Activated CD4-positive, alpha-beta T cell treated with anti-CD3 and anti-CD28 coated beads, Interleukin-2, amount 50 U/mL, for 16 hours (primary cell): ENCODE measurements around the gene FHOD3.

Experiments
- DNase-seq: peaks from one replicate; pipeline ENCODE4 v3.0.0-alpha.2; 2020

Gene FHOD3

DNA sequence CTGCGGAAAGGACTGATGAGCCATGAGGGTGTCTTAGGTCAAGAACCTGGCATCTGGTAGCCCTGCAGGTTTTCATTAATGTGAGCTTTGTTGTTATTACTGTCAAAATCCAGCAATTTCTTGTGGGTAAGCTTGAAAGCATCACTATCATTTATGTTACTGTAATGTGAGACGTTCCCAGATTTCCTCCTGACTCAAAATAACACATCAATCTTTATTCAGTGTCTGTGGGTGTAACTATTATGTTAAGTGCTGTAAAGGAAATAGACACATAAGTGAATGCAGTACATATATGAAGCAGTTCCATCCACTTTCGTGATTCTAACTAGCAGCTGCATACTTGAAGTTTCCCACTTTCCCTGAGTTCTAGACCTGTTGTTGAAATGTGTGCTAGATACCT lies 89.8 kb downstream of the FHOD3 start:
- no peak for DNase-seq

DNA sequence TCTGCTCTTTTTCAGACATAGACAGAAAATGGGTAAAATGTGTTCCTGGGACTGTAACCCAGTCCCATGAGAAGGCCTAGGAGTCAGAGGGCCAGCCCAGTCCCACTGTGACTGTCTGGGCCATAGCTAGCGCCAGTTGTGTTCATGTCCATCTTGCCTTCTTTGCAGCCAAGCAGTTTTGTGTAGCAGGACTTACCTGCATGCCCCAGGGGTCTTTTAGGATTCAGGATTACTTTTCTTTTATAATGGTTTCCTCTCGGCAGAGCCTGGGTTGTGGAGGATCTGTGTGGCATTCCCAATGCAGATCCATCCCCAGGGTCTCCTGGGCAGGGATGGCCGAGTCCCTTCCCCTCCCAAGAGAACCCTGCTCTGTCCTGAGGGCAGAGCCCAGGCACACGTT lies 90.8 kb downstream of the FHOD3 start:
- DNase-seq = no peak

DNA sequence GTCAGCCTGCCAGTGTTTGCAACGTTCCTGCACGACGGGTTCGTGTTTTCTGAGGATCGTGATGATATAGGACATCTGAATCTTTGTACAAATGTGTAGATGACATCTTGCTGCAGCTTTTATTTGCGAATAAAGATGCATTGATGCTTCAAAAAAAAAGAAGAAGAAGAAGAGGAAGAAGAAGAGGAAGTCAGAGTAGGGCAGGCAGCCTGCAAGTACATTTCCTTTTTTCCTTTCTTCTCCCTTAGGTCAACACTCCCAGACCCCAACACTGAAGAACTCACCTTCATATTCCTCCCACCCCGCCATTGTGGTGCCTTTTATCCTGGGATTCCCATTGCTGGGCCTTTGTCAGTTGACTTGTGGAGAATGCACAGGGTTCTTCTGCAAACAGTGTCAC lies 91.5 kb downstream of the FHOD3 start:
- no peak for DNase-seq

DNA sequence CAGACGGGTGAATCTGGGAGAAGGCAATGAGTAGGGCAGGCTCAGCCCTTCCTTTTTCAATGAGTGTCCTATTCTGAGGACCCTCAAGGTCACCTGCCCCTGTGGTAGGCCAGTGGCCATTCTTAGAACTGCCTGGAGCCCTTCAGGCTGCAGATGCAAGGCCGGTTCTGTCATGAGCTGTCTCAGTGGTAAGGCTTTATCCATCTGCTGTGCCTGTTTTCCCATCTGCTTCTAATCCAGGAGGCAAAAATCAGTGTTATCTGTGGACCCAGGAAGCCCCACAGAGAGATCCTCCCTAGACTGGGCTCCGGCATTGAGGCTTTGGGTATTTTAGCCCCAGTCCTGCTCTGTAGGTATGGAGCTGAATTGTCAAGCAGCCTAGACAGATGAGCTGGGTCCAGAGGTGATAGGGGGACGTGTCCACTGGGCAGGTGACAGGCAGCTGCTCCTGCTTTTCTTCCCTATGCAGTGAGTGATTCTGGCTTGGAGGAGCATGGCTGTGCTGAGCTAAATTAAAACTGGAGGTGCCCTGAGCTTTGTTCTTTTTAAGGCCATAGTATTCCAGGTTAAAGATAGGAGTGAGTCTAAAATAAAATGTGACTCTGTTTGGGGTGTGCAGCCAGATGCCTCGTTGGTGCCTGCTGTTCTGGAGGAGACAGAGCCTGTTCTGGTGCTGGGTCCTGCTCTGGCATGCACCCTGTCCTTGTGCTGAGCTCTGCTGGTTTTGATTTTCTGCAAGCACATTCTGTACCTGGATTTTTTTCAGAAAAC lies 92.5 kb downstream of the FHOD3 start:
- no peak for DNase-seq

DNA sequence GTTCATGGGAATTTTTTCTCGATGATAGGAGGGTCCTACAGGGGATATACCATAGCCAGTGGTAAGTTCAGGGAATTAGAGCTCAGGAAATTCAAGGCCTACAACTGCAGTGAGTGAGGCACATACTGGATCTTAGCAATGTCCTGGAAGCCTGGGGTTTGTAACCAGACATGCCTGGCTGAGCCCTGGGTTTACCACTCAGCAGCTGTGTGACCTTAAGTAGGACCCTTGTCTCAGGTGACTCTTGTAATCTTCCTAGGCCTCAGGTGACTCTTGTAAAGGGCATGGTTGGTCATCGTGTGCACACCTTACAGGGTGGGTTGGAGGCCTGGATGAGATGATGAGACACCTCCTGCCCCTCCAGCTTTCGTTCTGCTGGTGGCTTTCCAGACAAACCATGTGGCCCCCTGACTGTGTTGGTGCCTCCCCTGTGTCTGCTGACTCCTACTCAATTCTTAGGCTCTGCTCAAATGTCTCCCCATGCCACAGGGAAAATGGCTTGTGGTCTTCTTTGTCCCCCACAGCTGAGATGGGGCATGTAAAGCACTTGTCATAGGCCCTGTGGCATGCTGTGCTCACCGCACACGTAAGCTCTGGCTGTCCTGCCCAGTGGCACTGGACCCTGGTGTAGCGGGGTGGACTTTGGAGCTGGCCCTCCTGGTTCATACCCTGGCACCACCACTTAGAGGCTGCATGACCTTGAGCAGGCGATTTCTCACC lies 94.1 kb downstream of the FHOD3 start:
- no peak for DNase-seq

DNA sequence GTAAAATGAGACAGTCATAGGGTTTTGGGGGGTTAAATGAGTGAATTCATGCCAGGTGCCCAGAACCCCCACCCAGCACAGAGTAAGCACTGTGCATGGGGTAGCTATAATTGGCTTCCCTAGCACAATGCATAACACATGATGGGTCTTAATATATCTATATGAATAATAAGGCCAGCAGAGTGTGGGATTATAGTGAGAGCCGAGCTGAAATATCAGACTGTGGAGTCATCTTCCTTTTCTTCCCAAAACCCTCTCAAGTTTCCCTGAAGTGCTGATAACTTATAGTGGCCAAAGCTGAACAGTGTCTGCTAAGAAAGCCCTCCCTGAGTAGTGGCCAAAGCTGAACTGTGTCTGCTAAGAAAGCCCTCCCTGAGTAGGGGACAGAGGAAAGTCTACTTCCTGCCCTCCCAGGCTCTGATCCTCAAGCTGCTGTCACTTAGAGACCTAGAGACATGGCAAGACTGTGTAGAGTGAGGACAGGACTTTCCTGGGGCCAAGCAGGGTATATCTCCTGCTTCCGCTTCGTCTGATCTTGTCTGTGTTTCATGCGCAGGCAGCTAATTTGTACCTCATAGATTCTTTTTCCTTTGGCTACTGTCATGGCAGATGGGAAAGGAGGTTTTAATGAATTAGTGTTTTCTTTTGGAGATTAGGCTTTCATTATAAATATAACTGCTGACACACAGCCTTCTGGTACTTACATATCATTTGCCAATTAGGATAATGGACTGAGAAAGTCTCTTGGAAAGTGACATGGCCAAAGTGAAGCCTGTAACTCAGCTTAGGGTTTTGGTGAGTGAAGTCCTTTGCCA lies 94.9 kb downstream of the FHOD3 start:
- no peak for DNase-seq

DNA sequence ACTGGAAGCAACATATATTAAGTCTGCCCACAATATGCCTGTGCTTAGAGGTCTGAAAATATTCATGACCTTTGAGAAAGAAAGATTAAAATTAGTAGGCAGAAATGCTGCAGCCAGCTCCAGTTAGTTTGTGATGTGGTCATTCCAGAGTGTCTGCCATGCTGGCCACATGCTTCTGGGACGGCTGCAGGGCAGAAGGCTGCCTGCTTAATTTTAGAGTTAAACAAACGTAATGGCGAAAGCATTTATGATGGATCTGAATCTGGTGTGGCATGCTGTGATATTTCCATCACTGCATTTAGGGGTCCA lies 95.4 kb downstream of the FHOD3 start:
- no peak for DNase-seq

DNA sequence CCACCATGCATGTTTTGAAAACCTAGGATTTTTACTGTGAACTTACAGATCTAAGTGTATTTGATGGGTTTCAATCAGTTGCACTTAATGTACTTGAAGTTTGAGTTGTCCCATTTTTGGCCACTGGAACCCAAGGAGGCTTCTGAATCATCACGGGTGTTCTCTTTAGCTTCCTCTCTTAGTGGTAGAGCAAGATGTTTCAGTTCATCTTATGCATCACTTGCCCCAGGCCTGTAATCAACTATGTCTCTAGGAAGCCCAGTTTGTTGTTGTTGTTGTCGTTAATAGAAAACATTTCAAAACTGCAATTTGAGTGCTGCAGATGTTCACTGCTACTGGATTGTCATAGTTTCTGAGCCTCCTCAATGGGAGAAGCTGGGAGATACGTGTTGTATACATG lies 97.0 kb downstream of the FHOD3 start:
- DNase-seq = no peak

DNA sequence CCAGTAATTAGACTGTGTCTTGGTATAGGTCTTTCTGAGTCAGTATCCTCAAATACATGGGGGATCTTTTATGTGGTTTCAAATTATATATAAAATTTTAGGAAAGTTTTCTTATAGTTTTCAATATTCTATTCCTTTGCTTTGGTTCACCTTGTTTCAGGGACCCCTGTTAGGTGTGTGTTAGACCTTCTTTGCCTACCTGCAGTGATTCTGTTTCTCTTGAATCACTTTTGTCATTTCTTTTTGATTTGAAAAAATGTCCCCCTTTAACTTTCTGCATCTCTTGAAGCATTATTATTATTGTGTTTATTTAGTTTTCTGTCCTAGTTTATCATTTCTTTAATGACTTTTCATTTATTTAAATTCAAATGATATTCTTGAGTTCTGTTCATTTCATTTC lies 98.7 kb downstream of the FHOD3 start:
- DNase-seq = no peak

DNA sequence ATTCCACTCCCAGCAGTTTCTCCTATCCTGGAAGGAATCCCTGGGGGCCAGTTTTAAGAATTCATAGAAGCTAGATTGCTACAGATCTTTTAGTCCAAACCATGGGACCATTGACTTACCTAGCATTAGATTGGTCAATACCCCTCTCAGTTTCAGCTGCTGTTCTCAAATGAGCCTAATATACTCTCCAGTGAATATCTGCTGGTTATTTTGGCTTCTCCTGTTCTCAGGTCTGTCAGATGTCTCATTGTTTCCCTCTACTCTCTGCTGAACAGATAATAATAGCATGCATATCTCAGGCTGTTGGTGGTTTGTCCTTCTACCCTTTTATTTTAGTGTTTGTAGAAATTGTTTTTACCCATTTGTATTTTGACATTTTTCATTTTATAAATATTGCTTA lies 99.5 kb downstream of the FHOD3 start:
- no peak for DNase-seq

DNA sequence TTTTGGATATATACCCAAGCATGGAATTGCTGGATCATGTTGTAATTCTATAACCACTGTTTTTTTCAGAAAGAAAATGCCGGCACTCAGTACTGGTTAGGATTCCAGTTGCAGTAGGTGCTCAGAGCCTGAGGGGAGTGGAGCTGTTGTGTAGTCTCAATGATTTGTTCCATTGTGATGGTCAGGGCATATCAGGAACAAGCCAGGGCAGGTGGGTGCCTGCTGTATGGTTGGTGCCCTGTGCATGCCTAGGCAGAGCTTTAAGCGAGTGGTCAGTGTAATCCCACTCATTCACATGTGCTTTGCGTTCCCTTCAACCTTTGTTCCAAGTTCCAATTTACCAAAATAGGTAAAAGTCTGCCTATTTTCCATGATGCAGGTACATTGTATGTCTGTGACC lies 100.9 kb downstream of the FHOD3 start:
- DNase-seq = no peak

DNA sequence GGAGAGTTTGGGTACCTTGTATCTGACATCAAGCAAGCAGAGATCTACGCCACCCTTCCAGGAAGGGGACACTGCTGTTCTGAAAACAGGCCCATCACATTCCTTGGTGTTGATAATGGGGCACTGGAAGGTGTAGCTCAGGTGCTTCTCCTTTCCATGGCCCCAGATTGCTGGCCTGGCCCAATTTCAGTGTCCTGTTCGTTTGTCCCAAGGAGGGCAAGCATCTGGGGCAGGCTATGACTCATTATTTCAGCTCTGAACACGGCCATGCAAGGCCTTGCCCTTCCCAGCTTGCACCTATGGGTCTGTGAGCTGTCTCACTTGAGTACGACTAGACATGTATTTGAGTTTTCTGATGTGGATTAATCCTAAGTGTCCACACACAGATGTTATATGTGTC lies 101.5 kb downstream of the FHOD3 start:
- DNase-seq = no peak

DNA sequence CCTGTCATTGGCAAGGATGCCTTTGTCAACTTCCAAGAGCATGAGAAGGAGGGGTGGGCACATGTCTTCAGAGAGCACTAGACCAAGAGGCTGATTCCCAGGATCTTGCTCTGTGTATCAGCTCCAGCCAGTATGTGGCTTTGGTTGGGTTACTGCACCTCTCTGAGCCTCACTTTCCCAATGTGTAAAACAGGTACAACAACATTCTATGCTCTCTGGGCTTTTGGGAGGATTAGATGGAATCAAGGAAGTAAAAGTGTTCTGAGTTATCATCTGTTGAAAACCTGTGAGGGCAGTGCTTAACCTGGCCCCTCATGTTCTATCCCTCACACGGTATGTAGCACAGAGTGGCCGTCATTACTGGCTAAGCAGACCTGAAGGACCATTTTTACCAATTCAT lies 103.9 kb downstream of the FHOD3 start:
- no peak for DNase-seq

DNA sequence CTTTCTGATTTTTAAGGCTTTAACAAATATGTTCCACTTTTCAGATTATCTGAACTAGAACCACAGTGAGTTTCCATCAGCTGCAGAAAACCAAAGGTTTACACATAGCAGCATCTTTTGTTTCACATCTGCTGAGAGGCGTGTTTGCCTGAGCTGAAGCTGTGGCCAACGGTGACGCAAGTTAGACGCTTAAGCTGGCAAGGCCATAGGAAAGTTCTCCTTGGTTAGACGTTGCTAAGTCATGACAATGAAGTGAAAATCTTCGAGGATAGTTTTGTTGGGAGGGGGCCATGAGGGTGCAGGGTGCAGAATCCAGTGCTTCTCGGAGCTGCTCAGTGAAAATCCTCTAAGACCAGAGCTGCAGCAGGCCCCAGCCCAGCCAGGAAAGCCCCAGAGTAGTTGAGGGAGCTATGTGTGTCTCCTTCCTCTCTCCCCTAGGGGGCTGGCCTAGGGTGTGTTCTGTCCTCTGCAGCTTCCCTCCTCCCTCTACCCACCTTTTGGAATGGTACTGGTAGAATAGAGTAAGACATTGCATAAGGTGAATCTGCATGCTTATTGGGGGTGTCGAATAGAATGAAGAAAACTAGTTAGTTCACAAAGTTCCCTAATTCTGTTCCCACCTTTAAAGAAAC lies 105.4 kb downstream of the FHOD3 start:
- DNase-seq = no peak

DNA sequence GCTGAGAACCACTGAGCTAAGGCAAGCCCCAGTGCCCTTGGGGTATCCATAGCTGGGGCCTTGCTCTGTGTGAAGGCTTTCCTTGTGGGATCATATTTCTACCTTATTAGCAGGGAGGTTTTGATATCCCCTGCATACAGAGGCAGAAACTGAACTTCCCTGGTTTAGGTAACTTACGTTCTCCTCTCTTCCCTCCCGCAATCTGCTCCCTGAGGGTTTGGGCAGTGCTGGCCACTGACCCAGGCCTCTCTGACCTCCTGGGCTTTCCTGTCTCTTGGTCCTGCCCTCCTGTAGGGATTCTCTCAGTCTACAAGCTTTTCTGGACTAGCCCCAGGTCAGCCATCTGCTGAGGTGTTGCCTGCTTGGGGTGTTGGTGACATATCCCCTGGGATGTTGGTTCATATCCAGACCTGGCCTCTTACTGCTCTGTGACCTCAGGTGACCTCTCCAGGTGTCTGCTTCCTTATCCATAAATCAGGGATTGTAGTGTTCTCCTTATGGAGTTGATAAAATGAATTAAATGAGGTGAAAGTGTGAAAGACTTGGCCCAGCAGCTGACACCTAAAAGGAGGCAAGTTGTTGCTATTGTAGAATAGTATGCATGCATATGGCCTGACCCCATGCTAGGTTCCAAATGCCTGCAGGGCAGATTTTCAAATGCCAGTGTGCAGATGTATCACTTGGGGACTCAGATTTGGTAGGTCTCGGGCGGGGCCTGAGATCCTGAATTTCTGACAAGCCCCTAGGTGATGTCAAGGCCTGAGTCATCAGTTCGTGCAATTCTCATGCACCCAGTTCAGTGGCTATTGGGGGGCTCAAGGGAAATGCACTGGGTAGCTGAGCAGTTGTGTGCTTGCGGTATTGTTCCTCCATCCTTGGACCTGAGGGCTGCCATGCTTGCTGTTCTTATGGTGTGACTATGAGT lies 106.6 kb downstream of the FHOD3 start:
- DNase-seq = no peak

DNA sequence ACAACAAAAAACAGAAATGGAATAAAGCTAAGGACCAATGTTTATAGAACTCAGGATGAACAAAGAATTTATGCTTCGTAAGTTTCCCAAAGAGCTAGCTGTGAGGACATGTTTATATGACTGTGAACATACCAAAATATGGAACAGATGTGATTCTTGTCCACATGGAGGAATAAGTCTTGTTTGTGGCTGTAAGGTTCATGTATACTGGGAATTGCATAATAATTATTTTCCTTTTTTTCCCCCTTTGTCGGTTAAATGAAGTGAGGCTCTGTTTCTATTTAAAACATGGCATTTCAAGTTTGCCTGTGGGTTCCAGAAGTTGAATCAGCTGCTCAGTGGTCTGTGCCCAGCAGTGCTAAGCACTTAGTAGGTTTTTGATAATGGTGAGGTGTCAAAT lies 108.1 kb downstream of the FHOD3 start:
- DNase-seq = no peak

DNA sequence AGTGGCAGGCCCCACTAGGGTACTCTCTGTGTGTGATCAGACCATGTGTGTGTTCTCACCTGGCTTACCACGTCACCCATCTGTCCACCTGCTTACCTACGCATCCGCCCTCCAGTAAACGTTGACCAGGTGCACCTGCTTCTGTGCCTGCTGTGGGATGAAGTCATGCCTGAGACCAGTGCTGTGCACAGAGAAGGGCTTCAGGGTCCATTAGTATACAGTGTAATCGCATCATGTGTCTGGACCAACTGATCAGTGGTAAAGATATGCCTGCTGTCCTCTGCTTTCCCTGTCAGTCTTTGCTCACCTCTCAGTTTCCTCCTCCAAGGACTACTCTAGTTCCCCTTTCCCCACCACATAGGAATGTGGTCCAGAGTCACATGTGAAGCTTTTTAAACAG lies 109.3 kb downstream of the FHOD3 start:
- no peak for DNase-seq

DNA sequence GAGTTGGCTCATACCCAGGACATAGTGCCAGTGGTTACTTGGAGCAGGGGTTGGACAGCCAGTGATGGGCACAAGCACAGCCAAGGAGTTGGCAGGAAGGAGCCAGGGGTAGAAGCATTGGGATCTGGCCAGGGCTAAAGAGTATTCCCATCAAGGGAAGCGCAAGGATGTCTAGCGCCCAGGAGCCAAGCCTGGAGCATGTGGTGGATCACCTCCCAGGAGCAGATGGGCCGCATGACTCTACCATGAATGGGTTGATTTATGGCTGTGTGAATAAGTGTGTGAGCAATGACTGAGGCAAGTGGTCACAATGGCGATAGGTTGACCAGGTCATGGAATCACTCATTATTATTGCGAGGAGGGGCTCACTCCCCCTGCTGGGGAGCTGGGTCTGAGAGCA lies 111.1 kb downstream of the FHOD3 start:
- no peak for DNase-seq

DNA sequence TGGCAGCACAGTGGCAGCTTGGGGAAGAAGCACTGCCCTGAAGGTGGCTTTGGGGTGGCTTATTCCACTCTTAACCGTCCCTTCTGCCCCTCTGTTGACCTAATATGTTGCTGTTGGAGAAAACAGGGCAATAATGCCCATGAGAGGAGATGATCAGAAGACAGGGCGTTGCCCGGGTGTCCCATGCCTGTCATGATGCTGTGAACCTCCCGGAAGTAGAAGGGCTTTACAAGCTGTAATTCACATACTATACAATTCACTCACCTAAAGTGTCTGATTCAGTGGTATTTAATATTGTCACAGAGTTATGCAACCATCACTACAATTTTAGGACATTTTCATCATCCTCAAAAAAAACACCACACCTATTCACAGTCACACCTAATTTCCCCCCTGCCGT lies 112.3 kb downstream of the FHOD3 start:
- DNase-seq = no peak

DNA sequence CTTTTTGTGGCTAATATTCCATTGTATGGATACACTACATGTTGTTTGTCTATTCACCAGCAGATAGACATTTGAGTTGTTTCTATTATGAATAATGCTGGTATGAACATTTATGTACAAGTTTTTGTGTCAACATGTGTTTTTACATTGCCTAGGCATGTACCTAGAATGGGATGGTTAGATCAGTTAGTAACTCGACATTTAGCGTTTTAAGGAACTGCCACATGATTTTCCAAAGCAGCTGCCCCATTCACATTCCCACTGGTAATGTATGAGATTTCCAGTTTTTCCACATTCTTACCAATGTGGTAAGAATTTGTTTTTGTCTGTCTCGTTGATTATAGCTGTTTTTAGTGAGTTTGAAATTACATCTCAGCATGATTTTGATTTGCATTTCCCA lies 112.8 kb downstream of the FHOD3 start:
- no peak for DNase-seq

DNA sequence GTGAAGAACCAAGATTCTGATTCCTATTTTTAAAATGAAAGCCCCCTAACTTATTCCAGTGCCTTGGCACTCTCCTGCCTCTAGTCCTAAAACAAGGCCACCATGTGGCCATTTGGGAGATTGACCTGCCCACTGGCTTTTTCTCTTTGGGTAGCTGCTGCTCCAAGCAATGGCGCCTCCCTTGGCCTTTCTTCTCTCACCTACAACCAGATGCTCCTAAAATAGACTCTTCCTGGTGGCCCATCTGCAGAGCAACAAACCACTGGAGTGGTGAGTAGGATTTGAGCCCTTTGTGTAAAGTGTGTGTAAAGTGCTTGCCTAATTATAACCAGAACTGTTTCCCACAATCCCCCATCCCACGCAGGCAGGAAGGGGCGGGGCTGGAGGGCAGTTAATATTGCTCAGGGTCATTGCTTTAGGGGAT lies 114.2 kb downstream of the FHOD3 start:
- DNase-seq = no peak

DNA sequence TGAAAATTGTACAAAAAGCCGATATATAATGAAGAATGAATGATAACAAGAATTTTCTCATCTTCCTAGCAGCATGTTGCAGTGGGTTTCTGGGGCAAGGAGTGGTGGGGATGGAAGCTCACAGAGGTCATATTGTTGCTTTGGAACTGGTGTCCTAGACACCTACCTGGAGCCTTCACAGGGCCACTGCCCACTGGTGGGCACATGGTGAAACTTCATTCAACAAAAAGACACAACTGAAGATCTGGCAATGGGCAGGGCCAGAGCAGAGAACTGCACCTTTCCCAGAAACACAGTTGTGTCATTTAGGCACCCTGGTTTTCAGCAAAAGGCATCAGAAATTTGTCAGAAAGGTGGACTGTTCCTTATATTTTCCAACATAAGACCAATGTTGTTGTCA lies 115.3 kb downstream of the FHOD3 start:
- DNase-seq = no peak

DNA sequence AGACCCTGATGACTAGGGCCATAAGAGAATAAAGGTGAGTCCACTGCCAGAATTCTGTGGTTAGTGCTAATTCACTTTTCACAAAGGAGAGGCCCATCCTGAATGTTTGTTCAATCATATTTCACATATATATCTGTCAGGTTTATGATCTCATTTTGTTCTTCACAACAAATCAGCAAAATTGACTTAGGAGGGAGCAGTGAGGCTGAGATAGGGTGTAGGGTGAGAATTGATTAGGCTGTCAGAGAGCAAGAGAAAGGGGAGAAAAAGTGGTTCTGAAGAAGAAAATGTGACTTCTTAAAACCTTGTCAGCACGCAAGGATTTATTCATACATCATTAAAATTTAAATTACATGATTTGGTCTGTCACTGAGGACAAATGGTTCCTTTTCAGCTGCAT lies 117.7 kb downstream of the FHOD3 start:
- no peak for DNase-seq
